NCI-H1417 treated with DMSO at 0.1 percent for 48 hours (cell line): ENCODE data around the gene ITFG2.
"Not testable (repeated sequence)": the region's sequence is repeated elsewhere in the genome, so short reads cannot be mapped to it uniquely, and the experiment has no call there.

ENCODE experiments used
- DNase-seq: peaks from one replicate; lab custom pipeline; 2025; lab: John Stamatoyannopoulos, UW

ITFG2 gene

GRCh38 chr12:2812290-2813213 lies at the start of gene ITFG2:
Gene ITFG2, plus strand, starts transcription at chr12:2812668. Its CDS starts 93 bp downstream, at chr12:2812761.
- DNase-seq = peak; percentile 100

- DNase-seq = no peak
These were observed 48.1 kb upstream of the ITFG2 start for GRCh38 chr12:2764398-2764797.

- DNase-seq = no peak
These were observed 47.4 kb upstream of the ITFG2 start for GRCh38 chr12:2765052-2765451.

DNA sequence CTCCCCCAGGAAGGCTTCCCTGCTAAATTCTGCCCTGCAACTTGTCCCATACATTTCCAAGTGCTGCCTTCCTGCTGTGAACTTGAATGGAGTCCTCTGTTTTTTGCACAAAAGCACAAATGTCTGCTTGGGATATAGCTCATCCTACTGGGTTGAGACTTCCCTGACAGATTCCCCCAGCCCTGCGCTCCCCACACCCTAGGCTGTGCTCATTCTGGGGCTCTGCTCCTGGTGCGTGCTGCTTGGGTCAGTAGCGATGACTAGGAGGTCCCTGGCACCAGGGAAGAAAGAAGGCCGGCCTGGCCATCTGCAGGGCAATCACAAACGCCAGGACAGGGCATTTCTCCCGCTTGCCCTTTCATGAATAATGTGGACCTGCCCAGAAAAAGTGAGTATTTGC lies 46.9 kb upstream of the ITFG2 start:
- no peak for DNase-seq

GRCh38 chr12:2768224-2768961 lies 44.1 kb upstream of the ITFG2 start:
- no peak for DNase-seq

- no peak for DNase-seq
These were observed 42.5 kb upstream of the ITFG2 start for GRCh38 chr12:2769866-2770533.

GRCh38 chr12:2770544-2770943 lies 41.9 kb upstream of the ITFG2 start:
- not testable (repeated sequence) for DNase-seq

DNA sequence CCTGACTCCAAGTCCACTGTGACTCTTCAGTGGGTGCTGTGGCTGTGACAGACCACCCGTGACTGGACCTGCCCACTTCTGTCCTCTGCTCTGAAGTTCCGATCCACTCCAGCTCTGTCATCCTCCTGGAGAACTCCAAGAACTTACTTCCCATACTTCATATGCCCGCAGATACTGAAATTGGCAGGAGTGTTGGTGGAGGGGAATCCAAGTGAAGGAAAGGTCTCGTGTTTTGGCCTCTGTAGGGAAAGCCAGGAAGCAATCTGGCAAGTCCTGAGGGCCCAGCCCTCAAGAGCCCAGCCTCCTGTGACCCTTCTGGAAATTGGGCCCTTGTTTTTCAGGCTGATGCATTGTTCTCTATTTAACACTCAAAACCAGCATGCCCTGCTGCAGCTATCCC lies 40.1 kb upstream of the ITFG2 start:
- no peak for DNase-seq

GRCh38 chr12:2773199-2773875 lies 39.1 kb upstream of the ITFG2 start:
- DNase-seq = no peak

DNA sequence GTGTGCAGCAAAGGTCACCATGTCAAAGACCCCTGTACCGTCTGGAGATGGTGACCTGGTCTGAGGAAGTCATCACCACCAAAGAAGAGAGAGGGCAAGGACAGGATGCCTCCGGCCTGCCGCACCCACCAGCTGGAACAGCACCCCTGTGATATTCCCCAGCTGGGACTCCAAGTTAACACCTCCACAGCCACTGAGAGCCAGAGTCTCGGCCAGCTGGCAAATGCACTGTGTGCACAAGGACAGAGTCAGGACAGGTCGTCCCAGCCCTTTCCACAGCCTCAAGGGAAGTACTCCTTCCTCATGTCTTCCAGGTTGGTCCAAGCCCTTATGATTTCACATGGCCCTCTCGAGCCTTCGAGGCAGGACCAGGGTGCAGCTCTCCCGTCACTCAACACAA lies 37.0 kb upstream of the ITFG2 start:
- no peak for DNase-seq

DNA sequence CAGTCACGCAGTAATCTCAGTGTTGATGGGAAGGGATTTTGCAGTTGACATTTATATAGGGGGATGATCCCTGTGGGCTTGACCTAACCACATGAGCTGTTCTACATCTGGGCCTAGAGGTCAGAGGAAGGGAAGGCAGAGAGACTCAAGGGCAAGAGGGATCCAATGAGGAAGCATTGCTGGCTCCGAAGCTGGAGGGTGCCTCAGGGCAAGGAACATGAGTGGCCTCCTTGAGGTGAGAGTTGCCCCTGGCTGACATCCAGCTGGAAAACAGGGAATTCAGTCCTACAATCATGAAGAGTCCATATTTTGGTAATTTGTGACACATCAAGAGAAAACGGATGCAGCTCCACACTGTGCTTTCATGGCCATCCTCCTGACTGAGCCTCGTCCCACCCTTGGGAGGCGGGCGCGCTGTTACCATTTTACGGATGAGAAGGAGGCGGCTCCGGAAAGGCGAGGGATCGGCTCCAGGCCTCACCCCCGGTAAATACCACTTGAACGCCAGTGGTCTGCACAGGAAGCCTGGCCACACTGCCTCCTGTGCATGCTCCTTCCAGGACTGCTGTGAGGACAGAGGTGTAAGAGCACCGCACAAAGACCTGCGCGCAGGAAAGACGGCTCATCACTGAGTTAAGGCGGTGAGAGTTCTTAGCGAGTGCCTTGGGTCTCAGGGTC lies 36.2 kb upstream of the ITFG2 start:
- DNase-seq = no peak

- no peak for DNase-seq
These were observed 33.2 kb upstream of the ITFG2 start for GRCh38 chr12:2779281-2779680.

DNA sequence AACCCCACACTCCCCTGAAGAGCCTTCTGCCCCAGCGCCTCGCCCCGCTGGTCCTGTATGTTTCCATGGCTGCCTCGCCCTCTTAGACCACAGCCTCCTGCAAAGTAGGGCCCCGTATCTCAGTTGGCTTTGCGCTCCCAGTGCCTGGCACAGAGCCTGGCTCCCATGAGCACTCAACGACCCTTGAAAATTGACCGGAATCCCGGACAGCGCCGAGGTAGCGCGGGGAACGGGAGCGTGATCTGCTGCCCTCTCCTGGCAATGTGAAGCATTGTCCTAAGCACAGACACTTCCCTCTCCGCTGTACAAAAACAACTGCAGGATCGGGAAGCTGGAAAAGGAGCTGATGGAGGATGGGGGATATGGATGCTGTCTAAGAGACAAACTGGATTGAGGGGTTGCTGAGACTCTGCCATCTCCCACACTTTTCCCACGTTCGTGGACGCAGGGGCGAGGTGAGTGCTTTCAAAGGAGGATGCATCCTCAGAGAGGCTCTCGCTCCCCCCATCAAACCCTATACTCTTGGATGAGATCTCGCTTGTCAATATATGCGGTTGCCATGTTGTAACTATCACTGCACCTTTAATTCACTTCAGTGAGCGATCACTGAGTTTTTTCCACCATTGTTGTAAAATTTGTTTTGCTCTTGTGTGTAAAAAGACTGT lies 28.4 kb upstream of the ITFG2 start:
- DNase-seq = peak; percentile 16

GRCh38 chr12:2785017-2785416 lies 27.5 kb upstream of the ITFG2 start:
- DNase-seq = no peak

DNA sequence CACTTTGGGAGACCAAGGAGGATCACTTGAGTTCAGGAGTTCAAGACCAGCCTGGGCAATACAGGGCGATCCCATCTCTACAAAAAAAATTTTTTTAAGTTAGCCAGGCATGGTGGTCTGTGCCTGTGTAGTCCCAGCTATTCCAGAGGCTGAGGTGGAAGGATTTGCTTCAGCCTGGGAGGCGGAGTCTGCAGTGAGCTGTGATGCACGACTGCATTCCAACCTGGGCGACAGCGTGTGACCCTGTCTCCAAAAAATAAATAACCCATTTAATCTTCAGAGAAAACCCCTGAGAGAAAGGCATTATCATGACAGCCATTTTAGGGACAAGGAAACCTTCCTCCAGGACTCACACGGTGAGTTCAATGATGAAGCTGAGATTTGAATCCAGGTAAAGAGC lies 21.4 kb upstream of the ITFG2 start:
- DNase-seq = no peak

- DNase-seq = no peak
These were observed 19.6 kb upstream of the ITFG2 start for GRCh38 chr12:2792671-2793500.

- DNase-seq = no peak
These were observed 18.9 kb upstream of the ITFG2 start for GRCh38 chr12:2793561-2793960.

- DNase-seq = no peak
These were observed 18.2 kb upstream of the ITFG2 start for GRCh38 chr12:2794191-2794735.

DNA sequence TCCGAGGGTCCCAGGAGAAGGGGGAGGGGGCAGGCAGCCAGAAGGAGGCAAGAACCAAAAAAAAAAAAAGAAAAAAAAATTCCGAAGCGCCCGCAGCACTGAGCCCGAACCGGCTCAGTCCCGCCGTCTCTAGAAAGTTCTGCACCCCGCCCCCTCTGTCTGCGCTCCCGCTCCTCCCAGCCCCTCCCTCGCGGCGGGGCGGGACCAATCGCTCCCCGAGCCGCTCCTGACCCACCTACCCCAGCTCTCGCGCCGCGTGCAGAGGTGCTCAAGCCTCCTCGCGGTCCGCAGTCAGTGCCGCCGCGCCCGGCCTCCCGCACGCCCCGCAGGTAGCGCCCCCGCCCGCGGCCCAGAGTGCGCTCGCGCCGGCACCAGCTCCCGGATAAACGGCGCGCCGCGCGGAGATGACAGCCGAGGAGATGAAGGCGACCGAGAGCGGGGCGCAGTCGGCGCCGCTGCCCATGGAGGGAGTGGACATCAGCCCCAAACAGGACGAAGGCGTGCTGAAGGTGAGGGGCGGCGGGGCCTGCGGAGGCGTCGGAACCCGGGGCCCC lies 17.7 kb upstream of the ITFG2 start, which contains the start of gene FKBP4:
FKBP4 (plus strand) TSS at position 235 of the 554 bp plus-strand sequence; CDS start at position 405, 170 bp downstream.
- peak; percentile 22 for DNase-seq
